ENCODE measurements around the gene ZDHHC14. TPM values are rescaled to one million over a fixed set of nuclear protein-coding genes. Genes with fewer than 3 reads are reported as not detected.

ZDHHC14 gene
- total and polyA plus RNA-seq, 2 of the 8 experiments (the other 6 are each of a cell fraction or from before 2014, with no cell fraction given): 2.9 to 5.3 TPM

GRCh38 chr6:157715728-157716164 lies 334.8 kb downstream of the ZDHHC14 start:
- no peak overlapping the region for H4K8ac ChIP-seq (ENCODE audit: extremely low read depth, insufficient read depth, low read length)
- no peaks in the 10 kb centered on the region for H3K9me3 ChIP-seq (ENCODE audit: insufficient read depth in 2 of 2, low read depth in 1 of 2, low read length in 1 of 2)
- no peak overlapping the region for H2AK5ac ChIP-seq (ENCODE audit: low read depth, low read length)
- H3K14ac ChIP-seq (ENCODE audit: insufficient read length): no peak overlapping the region
- peak overlapping the region; percentile 65 for H2AFZ ChIP-seq (ENCODE audit: low read length)
- no peak overlapping the region for H3K9ac ChIP-seq (replicated peaks in 1 of 4; ENCODE audit: extremely low read depth in 1 of 4, low read depth in 3 of 4, low read length in 3 of 4)
- H3K36me3 ChIP-seq (ENCODE audit: control insufficient read depth in 2 of 4, insufficient read depth in 4 of 4, low read length in 3 of 4): no peaks in the 10 kb centered on the region
- H3K23me2 ChIP-seq (ENCODE audit: low read depth, low read length): no peaks in the 10 kb centered on the region
- peak overlapping the region; percentile 67 for H4K91ac ChIP-seq (replicated peaks; ENCODE audit: insufficient read length, low read length)
- no peak overlapping the region for H3K4me3 ChIP-seq (ENCODE audit: extremely low read depth in 1 of 4, insufficient read depth in 2 of 4, low read depth in 3 of 4, low read length in 4 of 4)
- H4K20me1 ChIP-seq (replicated peaks in 1 of 2; ENCODE audit: control insufficient read depth in 1 of 2, insufficient read depth in 2 of 2, low read length in 2 of 2): no peaks in the 10 kb centered on the region
- H3K4me1 ChIP-seq (replicated peaks in 1 of 4; ENCODE audit: control insufficient read depth in 3 of 4, insufficient read depth in 4 of 4, low read length in 3 of 4): peaks cover 0 to 11% (median 5%) of the 10 kb centered on the region in 4 experiments; a peak in 4 of 7 replicates
- no peak overlapping the region for H3K56ac ChIP-seq (replicated peaks; ENCODE audit: insufficient read length, low read depth, low read length)
- H3K27ac ChIP-seq (ENCODE audit: low read depth, low read length): no peak overlapping the region
- CTCF ChIA-PET (ENCODE audit: partially characterized antibody): interaction anchor here (0.6 to 5.0 kb wide), 4 partner anchors 27 to 74 kb away, joined by 4 to 20 read pairs (median 5); no protein-coding TSS in a partner anchor
- peaks cover 0 to 2% (median 0%) of the 10 kb centered on the region in 4 experiments; a peak in 1 of 7 replicates for H3K27me3 ChIP-seq (replicated peaks in 1 of 4; ENCODE audit: control insufficient read depth in 3 of 4, extremely low read depth in 1 of 4, insufficient read depth in 3 of 4, low read length in 3 of 4)
- 77% methylated on average over 6 of the region's 6 CpGs; no CpG with 5 or more reads in 1 of the 2 experiments for WGBS, 2 experiments (ENCODE audit: extremely low coverage in 1 of 2, insufficient coverage in 1 of 2, insufficient read length in 1 of 2, insufficient replicate concordance in 2 of 2, low coverage in 1 of 2, low lambda C conversion rate in 2 of 2, missing lambda C conversion rate in 1 of 2)
- H3K23ac ChIP-seq (ENCODE audit: insufficient read length): no peak overlapping the region
- H3K4me2 ChIP-seq (ENCODE audit: insufficient read depth in 1 of 2, low read depth in 2 of 2, low read length in 2 of 2): no peak overlapping the region
- no peak for DNase-seq (ENCODE audit: low read depth in 1 of 2, low spot score in 2 of 2)
- H2BK5ac ChIP-seq (ENCODE audit: low read depth, low read length): peak overlapping the region; percentile 38; the same call in 1 of the 2 replicates
- peak overlapping the region; percentile 82; the same call in 1 of the 2 replicates for H2BK20ac ChIP-seq (ENCODE audit: low read length)
- no peak overlapping the region for H4K5ac ChIP-seq (ENCODE audit: insufficient read length, low read depth, low read length)
- H3K79me2 ChIP-seq (ENCODE audit: control insufficient read depth in 1 of 2, insufficient read depth in 2 of 2, low read length in 2 of 2): no peaks in the 10 kb centered on the region
- POLR2A ChIA-PET (ENCODE audit: partially characterized antibody): no interaction called here
- H3K18ac ChIP-seq (ENCODE audit: extremely low read depth, low read length): 0 out of 2 replicates have a peak overlapping the region, but pooled peaks have one; percentile 38
- FAIRE-seq: no peak
- no peak overlapping the region for H2BK120ac ChIP-seq (replicated peaks; ENCODE audit: low read depth, low read length)
- peak overlapping the region; percentile 89; the same call in 1 of the 2 replicates for H2BK15ac ChIP-seq (ENCODE audit: low read length)
- H3K4ac ChIP-seq (replicated peaks; ENCODE audit: insufficient read length, low read depth, low read length): no peak overlapping the region
- H3K79me1 ChIP-seq (ENCODE audit: low read depth, low read length): no peaks in the 10 kb centered on the region
- peak overlapping the region; percentile 94; the same call in 1 of the 2 replicates for H2BK12ac ChIP-seq (ENCODE audit: low read depth, low read length)
- TF ChIP-seq CBX5 (IDR thresholded peaks at IDR 0.05; ENCODE audit: low read depth, low read length) (no peak), POU5F1 (IDR thresholded peaks at IDR 0.05; ENCODE audit: low read depth, low read length) (no peak), ZNF274 (IDR thresholded peaks at IDR 0.05; ENCODE audit: borderline replicate concordance, extremely low read depth, low read length) (no peak), GABPA (IDR thresholded peaks at IDR 0.05; ENCODE audit: borderline replicate concordance, insufficient read depth, low read length) (no peak), EGR1 (IDR thresholded peaks at IDR 0.05; ENCODE audit: borderline replicate concordance, low read depth, low read length) (no peak), EP300 (IDR thresholded peaks at IDR 0.05; ENCODE audit: borderline replicate concordance in 1 of 2, low read depth in 2 of 2, low read length in 2 of 2) (no peak), TCF12 (IDR thresholded peaks at IDR 0.05; ENCODE audit: low read depth, low read length) (no peak), SAP30 (IDR thresholded peaks at IDR 0.05; ENCODE audit: insufficient read depth, insufficient replicate concordance, low read length) (no peak), NRF1 (IDR thresholded peaks at IDR 0.05; ENCODE audit: low read depth, low read length) (no peak), CTCF (IDR thresholded peaks at IDR 0.05; ENCODE audit: control extremely low read depth in 1 of 3, insufficient read depth in 1 of 3, low read depth in 1 of 3, low read length in 3 of 3) (no peak), KDM5A (IDR thresholded peaks at IDR 0.05; ENCODE audit: low read length) (no peak)
